ENCODE data around the gene EEIG1. TPM values are rescaled to one million over a fixed set of nuclear protein-coding genes. Genes with fewer than 3 reads are reported as not detected.
A peak's percentile ranks its signal among the peaks of the same experiment; 100 is the strongest.

The EEIG1 gene
- total RNA-seq, 2 donors from 2014 or later = 157 to 175 TPM

DNA sequence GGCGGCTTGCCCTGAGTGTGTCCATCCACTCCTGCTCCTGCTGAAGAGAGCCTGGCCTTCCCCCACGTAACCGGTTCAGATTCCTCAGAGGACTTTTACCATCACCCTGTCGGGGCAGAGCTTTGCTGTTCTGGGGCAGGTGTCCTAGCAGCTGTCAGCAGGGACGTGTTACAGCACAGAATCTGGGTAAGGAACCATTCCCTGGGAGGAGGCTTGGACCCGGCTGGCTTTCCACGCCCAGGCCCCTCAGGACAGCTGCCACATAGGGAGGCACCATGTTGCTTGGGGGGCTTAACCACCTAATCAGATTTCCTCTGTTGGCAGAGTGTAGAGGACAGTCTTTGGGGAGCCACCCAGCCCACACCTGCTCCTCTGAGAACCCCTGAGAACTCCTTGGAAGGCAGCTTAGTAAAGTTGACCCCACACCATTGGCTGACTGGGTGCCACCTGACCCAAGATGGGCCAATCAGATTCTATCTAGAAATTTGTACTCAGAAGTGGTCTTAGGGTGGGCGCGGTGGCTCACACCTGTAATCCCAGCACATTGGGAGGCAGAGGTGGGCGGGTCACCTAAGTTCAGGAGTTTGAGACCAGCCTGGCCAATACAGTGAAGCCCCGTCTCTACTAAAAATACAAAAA, 23.3 kb upstream of the EEIG1 start:
- DNase-seq (no peak), ATAC-seq (no peak)
- intact Hi-C loops (cut with DNase I, micrococcal nuclease) = no loop called here

DNA sequence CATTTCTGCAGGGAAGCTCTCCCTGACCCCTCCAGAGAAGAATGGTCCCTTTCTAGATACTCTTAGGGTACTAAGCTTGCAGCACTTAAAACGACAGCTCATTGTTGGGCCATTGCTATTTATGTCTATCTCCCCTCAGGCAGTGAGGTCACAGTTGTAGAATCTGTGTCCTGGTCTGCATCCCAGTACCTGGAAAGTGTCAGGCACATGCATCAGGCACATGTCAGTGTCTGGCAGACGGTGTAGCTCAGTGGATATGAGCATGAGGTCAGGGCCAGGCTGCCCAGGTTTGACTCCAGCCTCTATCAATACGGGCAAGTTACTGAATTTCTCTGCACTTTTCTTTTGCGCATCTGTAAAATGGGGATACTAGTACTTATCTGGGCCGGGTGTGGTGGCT, 22.2 kb upstream of the EEIG1 start:
- ATAC-seq (no peak), DNase-seq (no peak)
- intact Hi-C loops (cut with DNase I, micrococcal nuclease) = no loop called here

GRCh38 chr9:128001779-128002298, 21.1 kb upstream of the EEIG1 start:
- ATAC-seq = peak; percentile 47
- DNase-seq = no peak
- intact Hi-C loops (cut with DNase I, micrococcal nuclease) = no loop called here

GRCh38 chr9:128001151-128001778, 20.5 kb upstream of the EEIG1 start:
- intact Hi-C loops (cut with DNase I, micrococcal nuclease) = no loop called here
- ATAC-seq = no peak
- DNase-seq = no peak

DNA sequence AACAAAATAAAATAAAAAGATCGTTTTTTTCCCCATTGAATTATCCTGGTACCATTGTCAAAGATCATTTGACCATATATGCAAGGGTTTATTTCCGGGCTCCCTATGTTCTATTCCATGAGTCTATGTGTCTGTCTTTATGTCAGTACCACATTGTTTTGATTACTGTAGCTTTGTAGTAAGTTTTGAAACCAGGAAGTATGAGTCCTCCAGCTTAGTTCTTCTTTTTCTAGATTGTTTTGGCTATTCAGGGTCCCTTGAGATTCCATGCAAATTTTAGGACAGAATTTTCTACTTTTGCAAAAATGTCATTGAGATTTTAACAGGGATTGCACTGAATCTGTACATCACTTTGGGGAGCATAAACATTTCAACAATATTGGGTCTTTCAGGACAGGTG, 18.7 kb upstream of the EEIG1 start:
- no peak for DNase-seq

GRCh38 chr9:127993721-127994120, 12.9 kb upstream of the EEIG1 start:
- intact Hi-C loops (cut with DNase I, micrococcal nuclease) = no loop called here
- no peak for ATAC-seq
- no peak for DNase-seq

More for the DNA sequence above, 18.7 kb upstream of the EEIG1 start:
- no peak for ATAC-seq
- intact Hi-C loops (cut with DNase I, micrococcal nuclease) = no loop called here

DNA sequence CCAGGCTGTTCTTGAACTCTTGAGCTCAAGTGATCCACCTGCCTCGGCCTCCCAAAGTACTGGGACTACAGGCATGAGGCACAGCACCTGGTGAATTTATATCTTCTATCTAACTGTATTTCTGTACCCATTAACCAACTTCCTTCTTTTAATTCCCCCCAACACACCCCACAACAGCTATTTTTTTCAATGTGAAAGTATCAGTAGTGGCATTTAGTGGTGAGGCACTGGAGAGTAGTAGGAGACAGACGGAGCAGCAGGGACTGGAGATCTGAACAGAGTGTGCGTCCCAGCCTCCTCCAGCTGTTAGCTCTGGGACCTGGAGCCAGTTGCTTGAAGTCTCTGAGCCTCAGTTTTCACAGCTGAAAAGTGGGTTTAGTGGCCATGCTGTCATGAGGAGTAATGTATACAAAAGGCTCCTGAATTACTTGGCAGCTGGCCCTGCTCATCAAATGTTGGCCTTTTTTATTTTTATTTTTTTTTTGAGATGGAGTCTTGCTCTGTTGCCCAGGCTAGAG, 11.0 kb upstream of the EEIG1 start:
- no peak for DNase-seq
- ATAC-seq = no peak
- intact Hi-C loops (cut with DNase I, micrococcal nuclease) = no loop called here

- ATAC-seq (peak; percentile 90), DNase-seq (peak; percentile 85 to 88)
- intact Hi-C loops (cut with DNase I, micrococcal nuclease) = no loop called here
Measured at GRCh38 chr9:127991017-127991756, 10.4 kb upstream of the EEIG1 start.

GRCh38 chr9:127990554-127990953, 9.8 kb upstream of the EEIG1 start:
- ATAC-seq (peak; percentile 77), DNase-seq (peak in 1 of 2 donors; percentile 62)
- intact Hi-C loops (cut with DNase I, micrococcal nuclease) = no loop called here

- intact Hi-C loops (cut with DNase I, micrococcal nuclease) = no loop called here
- ATAC-seq = peak; percentile 49
- no peak for DNase-seq
Measured at GRCh38 chr9:127989094-127989493, 8.3 kb upstream of the EEIG1 start.

DNA sequence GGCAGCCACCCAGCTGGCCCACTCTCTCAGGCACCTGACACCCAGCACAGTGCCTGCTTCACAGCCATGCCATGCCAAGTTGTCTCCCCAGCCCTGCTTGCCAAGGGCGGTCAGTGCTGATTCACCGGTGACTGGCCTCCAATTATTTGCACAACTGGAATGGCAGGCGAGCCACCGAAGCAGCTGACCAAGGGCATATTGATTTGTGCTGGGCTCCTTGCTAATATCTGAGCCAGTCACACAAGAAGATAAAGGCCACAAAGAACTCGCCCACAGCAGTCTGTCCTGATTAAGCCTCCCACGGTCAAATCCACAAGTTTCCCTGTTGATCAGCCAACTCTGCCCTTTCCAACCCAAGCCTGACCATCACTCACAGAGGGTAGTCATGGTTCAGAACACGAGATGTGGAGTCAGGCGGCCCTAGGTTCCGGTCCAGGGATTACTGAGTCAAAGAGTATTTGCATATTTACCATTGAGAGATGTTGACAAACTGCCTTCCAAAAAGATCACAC, 6.4 kb upstream of the EEIG1 start:
- ATAC-seq (no peak), DNase-seq (no peak)
- intact Hi-C loops (cut with DNase I, micrococcal nuclease) = no loop called here

DNA sequence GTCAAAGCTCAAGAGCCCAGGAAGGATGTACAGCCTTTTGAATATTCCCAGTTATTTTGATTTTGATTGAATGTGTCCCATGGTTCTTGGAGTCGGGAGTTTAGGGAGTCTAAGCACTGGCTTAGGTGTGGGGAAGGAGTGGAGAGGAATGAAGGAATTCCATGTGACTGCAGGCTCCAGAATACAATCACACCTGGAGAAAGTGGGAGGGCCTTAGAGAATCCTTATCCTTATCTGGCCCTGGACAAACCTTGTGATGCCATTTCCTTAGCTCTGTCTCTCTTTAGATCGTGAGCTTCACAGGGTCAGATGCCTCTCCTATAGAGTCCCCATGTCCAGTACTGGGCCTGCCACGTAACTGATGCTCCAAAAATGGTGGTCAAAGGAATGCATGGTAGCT, 4.2 kb upstream of the EEIG1 start:
- no peak for DNase-seq
- intact Hi-C loops (cut with DNase I, micrococcal nuclease) = no loop called here
- ATAC-seq = no peak

DNA sequence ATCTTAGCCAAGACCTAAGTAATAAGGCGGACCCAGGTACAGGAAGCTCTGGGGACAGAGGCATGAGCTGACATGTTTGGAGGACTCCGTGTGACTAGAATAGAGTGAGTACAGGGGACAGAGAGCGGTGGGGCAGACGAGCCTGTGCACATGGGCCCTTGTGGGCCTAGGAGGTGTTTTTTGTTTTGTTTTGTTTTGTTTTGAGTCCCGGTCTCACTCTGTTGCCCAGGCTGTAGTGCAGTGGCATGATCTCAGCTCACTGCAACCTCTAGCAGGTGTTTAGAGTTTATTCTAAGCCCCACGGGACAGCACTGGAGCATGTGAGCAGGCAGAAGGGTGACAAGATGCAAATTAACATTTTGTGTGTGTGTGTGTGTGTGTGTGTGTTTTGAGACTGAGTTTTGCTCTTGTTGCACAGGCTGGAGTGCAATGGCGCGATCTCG, 3.1 kb upstream of the EEIG1 start:
- no peak for ATAC-seq
- no peak for DNase-seq
- intact Hi-C loops (cut with DNase I, micrococcal nuclease) = no loop called here

DNA sequence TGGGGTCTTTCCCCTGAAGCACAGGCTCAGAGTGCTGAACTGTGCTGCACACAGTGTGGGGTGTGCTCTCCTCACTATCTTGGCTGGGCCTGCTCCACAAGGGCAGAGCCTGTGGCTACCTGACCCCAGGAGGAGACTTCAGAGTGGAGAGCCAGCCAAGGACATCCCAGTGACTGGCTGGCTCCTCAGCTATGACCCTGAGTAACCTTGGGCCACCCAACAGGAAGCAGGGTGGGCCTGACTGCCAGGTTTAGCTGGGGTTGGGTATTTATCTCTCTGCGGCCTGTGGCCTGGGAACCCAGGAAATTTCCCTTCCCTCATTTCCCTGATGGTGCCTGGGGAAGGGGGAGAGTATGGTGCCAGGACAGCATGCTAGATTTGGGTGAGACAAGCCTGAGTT, 2.1 kb upstream of the EEIG1 start:
- intact Hi-C loops (cut with DNase I, micrococcal nuclease) = no loop called here
- DNase-seq = no peak
- ATAC-seq = no peak

GRCh38 chr9:127981559-127982121, 851 bp upstream of the EEIG1 start:
- DNase-seq = no peak
- intact Hi-C loops (cut with DNase I, micrococcal nuclease) = no loop called here
- no peak for ATAC-seq

DNA sequence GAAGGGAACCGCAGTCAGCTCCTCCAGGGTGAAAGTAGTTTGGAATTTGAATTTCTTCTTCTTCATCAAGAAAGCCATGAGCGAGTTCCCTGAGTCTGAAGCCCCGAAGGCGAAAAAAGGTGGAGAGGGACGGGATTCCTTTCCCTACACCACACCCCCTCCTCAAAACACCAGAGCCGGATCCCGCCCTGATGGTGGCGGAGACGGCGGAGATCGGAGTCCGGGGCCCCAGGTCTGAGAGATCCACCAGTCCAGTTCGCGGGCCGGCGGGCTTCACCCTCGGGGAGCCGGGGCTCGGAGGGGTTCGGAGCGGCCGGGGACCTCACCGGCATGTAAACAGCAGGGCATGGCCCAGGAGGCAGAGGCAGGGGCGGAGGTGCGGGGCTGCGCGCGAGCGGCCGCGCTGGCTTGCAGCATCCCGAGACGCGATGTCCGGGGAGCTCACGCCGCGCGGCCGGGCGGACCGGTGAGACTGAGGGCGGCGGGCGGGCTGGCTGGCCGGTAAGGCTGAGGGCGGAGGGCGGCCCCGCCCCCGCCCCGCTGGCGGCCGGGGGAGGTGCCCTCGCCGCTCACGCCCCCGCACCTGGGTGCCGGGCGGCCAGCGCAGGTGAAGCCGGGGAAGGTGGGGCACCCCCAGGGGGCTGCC, 606 bp downstream of the EEIG1 start:
- peak; percentile 59 for ATAC-seq
- peak; percentile 67 to 81 for DNase-seq
- intact Hi-C loops (cut with DNase I, micrococcal nuclease) = no loop called here

GRCh38 chr9:127979333-127980059, 1.3 kb downstream of the EEIG1 start:
- peak; percentile 23 for ATAC-seq
- DNase-seq = peak; percentile 72 to 73
- intact Hi-C loops (cut with DNase I, micrococcal nuclease) = no loop called here

- intact Hi-C loops (cut with DNase I, micrococcal nuclease) = no loop called here
- DNase-seq = no peak
- ATAC-seq = no peak
Measured at GRCh38 chr9:127979015-127979332, 1.8 kb downstream of the EEIG1 start.

Measured in left colon (tissue), 2 donors.